Measurements from ENCODE around the gene PRDM16. TPM values are rescaled to one million over a fixed set of nuclear protein-coding genes. Genes with fewer than 3 reads are reported as not detected.

The PRDM16 gene
- total RNA-seq, 1 experiment from 2014 or later, result 0.09 TPM

GRCh38 chr1:3149277-3149676 is 80.3 kb downstream of the PRDM16 start:
- Mint-ChIP-seq H3K4me1 (ENCODE audit: low read depth, unreplicated experiment) (no peaks in the 10 kb centered on the region), H3K36me3 (ENCODE audit: insufficient read depth, unreplicated experiment) (peaks cover 3% of the 10 kb centered on the region), H3K27ac (ENCODE audit: unreplicated experiment) (no peak overlapping the region), H3K27me3 (ENCODE audit: unreplicated experiment) (peaks cover 27% of the 10 kb centered on the region), H3K9me3 (ENCODE audit: low read depth, unreplicated experiment) (no peaks in the 10 kb centered on the region), H3K4me3 (ENCODE audit: low read depth, unreplicated experiment) (no peak overlapping the region)
- intact Hi-C loops (cut with micrococcal nuclease; ENCODE audit: unreplicated experiment), result no loop called here
- no peak for TF ChIP-seq CTCF (IDR thresholded peaks at IDR 0.05; ENCODE audit: unreplicated experiment)
- CTCF ChIA-PET, result no interaction called here
- no peak for DNase-seq
- no TSS peak for BruUV-seq (replicated peaks)

- CTCF ChIA-PET, result no interaction called here
- peaks cover 31% of the 10 kb centered on the region for H3K27me3 Mint-ChIP-seq (ENCODE audit: unreplicated experiment)
- H3K9me3 Mint-ChIP-seq (ENCODE audit: low read depth, unreplicated experiment), result no peaks in the 10 kb centered on the region
Measured at GRCh38 chr1:3151456-3151855, 82.5 kb downstream of the PRDM16 start.

GRCh38 chr1:3152143-3152542 is 83.1 kb downstream of the PRDM16 start:
- no TSS peak for BruUV-seq (replicated peaks)
- peaks cover 31% of the 10 kb centered on the region for H3K27me3 Mint-ChIP-seq (ENCODE audit: unreplicated experiment)
- H3K36me3 Mint-ChIP-seq (ENCODE audit: insufficient read depth, unreplicated experiment), result no peaks in the 10 kb centered on the region
- no peak for DNase-seq
- no peak overlapping the region for H3K27ac Mint-ChIP-seq (ENCODE audit: unreplicated experiment)
- TF ChIP-seq CTCF (IDR thresholded peaks at IDR 0.05; ENCODE audit: unreplicated experiment), result no peak
- no peak overlapping the region for H3K4me3 Mint-ChIP-seq (ENCODE audit: low read depth, unreplicated experiment)
- intact Hi-C loops (cut with micrococcal nuclease; ENCODE audit: unreplicated experiment), result no loop called here
- no peaks in the 10 kb centered on the region for H3K4me1 Mint-ChIP-seq (ENCODE audit: low read depth, unreplicated experiment)
- no peaks in the 10 kb centered on the region for H3K9me3 Mint-ChIP-seq (ENCODE audit: low read depth, unreplicated experiment)
- CTCF ChIA-PET, result no interaction called here

More at GRCh38 chr1:3151456-3151855, 82.5 kb downstream of the PRDM16 start:
- H3K4me1 Mint-ChIP-seq (ENCODE audit: low read depth, unreplicated experiment), result no peaks in the 10 kb centered on the region
- intact Hi-C loops (cut with micrococcal nuclease; ENCODE audit: unreplicated experiment), result no loop called here
- TF ChIP-seq CTCF (IDR thresholded peaks at IDR 0.05; ENCODE audit: unreplicated experiment), result no peak
- no peak overlapping the region for H3K27ac Mint-ChIP-seq (ENCODE audit: unreplicated experiment)
- H3K36me3 Mint-ChIP-seq (ENCODE audit: insufficient read depth, unreplicated experiment), result peaks cover 3% of the 10 kb centered on the region
- BruUV-seq (replicated peaks), result no TSS peak
- DNase-seq, result no peak
- H3K4me3 Mint-ChIP-seq (ENCODE audit: low read depth, unreplicated experiment), result no peak overlapping the region

- H3K27ac Mint-ChIP-seq (ENCODE audit: unreplicated experiment), result no peak overlapping the region
- H3K27me3 Mint-ChIP-seq (ENCODE audit: unreplicated experiment), result peaks cover 30% of the 10 kb centered on the region
- TF ChIP-seq CTCF (IDR thresholded peaks at IDR 0.05; ENCODE audit: unreplicated experiment), result no peak
- H3K36me3 Mint-ChIP-seq (ENCODE audit: insufficient read depth, unreplicated experiment), result no peaks in the 10 kb centered on the region
- no peaks in the 10 kb centered on the region for H3K9me3 Mint-ChIP-seq (ENCODE audit: low read depth, unreplicated experiment)
- no peak overlapping the region for H3K4me3 Mint-ChIP-seq (ENCODE audit: low read depth, unreplicated experiment)
- no peaks in the 10 kb centered on the region for H3K4me1 Mint-ChIP-seq (ENCODE audit: low read depth, unreplicated experiment)
- DNase-seq, result no peak
- CTCF ChIA-PET, result no interaction called here
- BruUV-seq (replicated peaks), result no TSS peak
- intact Hi-C loops (cut with micrococcal nuclease; ENCODE audit: unreplicated experiment), result no loop called here
Measured at GRCh38 chr1:3153197-3153596, 84.2 kb downstream of the PRDM16 start.
